HG03457 (cell line): ENCODE results near the gene DCBLD2.

Source experiments
- ATAC-seq: cut with Tn5 transposase; IDR thresholded peaks from one replicate; pipeline ENCODE4 v1.9.1; 2021; ENCODE audit warnings: moderate number of reproducible peaks; ENCODE audit not compliant: unreplicated experiment

DCBLD2 gene, protein sequence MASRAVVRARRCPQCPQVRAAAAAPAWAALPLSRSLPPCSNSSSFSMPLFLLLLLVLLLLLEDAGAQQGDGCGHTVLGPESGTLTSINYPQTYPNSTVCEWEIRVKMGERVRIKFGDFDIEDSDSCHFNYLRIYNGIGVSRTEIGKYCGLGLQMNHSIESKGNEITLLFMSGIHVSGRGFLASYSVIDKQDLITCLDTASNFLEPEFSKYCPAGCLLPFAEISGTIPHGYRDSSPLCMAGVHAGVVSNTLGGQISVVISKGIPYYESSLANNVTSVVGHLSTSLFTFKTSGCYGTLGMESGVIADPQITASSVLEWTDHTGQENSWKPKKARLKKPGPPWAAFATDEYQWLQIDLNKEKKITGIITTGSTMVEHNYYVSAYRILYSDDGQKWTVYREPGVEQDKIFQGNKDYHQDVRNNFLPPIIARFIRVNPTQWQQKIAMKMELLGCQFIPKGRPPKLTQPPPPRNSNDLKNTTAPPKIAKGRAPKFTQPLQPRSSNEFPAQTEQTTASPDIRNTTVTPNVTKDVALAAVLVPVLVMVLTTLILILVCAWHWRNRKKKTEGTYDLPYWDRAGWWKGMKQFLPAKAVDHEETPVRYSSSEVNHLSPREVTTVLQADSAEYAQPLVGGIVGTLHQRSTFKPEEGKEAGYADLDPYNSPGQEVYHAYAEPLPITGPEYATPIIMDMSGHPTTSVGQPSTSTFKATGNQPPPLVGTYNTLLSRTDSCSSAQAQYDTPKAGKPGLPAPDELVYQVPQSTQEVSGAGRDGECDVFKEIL

DNA sequence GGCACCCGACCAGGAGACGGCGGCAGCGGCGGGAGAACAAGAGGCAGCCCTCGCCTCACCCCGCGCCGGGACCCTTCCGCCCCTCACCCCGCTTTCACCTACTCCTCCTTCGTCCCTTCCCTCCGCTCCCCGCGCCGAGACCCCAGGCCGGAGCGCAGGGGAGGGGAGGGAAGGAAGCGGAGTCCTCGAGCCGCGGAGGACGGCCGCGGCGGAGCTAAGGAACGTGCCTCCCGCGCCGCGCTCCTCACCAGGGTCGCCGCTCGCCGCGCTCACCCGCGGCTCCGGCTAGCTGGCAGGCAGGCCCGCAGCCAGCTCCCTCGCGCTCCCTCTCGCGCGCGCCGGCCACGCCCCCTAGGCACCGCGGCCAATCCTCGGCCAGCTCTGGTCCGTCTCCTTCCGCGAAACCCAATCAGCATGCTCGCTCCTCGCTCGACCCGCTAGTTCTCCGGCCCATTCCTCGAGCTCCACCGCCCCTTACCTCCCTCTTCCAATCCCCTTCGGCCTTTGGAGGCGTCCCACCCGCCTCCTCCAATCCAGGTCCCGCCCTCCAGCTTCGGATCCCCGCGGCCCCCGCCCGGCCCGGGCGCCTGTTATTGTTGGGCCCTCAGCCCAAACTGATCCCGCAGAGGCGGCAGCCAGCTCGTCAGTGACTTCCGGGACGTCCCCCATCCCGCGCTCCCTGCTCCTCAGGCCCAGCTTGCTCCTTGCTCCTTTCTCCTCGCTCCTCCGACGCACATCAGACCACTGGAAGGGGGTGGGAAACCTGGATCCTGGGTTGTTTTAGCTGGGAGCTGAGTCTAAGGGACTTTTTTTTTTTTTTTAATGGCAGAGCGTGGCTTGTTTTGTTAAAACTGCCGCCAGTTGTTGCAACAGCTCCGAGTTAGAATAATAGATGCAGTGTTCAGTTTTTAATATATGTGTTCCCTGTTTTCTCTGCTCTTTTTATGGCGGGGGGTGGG, at the start of gene DCBLD2:
Gene DCBLD2 (minus strand): TSS at position 304 of the 959 bp plus-strand sequence. CDS start 369 bp downstream, outside the sequence.
- ATAC-seq: peak; percentile 100

DNA sequence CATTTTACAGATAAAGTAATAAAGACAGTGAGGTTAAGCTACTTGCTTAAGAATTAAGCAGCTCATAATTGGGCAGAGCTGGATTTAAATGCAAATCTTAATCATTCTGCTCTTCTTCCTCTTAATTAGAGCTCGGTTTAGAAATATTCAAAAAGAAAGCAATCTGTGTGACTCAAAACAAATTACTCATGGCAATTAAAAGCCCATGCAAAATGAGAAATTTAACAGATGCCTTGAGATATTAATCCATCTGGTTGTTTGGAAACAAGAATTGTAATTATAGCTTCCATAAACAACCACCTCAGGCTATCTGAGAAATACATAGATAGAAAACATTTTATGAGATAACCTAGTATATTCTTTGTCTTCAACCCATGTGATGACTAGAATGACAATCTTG, 44.2 kb upstream of the DCBLD2 start:
- ATAC-seq: no peak

DNA sequence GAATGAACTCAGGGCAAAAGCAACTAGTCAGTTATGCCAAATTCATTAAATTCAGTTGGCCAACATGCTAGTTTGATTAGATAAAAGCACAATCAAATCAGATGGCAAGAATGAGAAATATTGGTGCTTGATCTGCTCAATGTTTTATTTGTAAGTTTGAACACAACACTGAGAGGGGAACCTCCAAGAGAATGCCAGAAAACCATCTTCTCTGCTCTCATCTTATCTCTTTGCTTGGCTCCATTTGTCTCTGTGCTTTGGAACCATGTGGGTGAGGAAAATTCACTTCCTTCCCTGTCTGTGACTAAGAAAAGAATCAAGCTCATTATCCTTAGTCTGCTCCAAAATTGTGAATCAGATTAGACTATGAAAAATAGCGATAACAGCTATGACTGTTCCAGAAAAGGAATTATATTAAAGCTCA, 43.6 kb upstream of the DCBLD2 start:
- ATAC-seq: no peak

DNA sequence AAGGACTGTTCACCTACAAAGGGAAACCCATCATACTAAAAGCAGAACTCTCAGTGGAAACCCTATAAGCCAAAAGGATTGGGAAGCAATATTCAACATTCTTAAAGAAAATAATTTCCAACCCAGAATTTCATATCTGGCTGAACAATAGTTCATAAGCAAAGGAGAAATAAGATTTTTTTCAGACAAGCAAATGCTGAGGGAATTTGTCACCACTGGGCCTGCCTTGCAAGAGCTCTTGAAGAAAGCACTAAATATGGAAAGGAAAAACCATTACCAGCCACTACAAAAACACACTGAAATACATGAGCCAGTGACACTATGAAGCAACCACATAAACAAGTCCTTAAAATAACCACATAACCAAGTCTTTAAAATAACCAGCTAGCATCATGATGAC, 28.9 kb upstream of the DCBLD2 start:
- no peak for ATAC-seq

DNA sequence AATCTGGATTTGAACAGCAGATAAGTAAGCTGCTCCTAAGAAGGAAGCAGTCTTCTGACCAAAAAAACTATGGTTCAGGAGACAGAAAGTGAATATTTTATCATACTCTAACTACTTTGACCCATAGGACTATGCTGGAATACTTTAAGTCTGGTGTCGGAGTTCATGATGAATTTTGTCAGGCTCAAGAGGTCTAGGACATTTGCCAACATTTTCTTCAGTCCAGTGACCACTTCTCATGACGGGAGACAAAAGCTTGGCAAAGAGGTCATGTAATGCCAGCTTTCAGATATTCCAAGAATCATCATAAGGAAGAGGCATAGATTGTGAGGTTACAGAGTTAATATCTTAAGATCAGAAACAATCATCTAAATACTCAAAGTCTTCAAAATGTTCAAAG, 20.5 kb upstream of the DCBLD2 start:
- no peak for ATAC-seq

DNA sequence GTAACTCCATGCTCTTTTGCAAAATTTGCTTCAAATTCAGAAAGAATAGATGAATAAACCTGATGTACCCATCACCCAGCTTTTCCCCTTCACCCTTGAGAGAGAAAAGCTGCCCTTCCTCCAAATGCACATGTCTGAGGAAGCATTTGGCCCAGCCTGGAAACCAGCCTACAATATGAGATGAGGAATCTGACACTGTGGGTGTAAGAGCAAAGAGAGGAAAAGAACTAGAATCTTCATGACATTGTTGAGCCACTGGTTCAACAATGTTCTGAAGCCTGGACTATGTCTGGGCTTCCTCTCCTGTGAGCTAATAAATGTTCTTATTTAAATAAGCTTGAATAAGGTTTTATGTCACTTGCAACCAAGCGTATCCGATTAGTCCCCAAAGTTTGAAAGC, 18.7 kb upstream of the DCBLD2 start:
- ATAC-seq: no peak

DNA sequence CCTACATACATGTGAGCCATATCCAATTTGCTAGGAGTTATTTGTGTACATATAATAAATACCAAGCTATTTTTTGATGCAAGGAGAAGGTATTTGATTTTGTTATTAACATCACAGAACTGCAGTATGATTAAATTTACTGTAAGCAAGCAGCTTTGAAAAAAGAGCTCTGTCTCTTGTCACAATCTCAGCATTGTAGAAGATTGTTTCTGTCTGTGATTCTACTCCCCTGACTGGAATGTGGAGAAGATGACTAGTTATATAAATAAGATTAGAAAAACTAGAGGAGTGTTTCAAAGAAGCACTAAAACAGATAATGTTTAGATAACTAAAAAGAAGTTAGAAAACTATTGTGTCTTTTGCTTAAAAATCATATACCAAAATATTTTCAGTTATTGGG, 17.1 kb upstream of the DCBLD2 start:
- no peak for ATAC-seq

DNA sequence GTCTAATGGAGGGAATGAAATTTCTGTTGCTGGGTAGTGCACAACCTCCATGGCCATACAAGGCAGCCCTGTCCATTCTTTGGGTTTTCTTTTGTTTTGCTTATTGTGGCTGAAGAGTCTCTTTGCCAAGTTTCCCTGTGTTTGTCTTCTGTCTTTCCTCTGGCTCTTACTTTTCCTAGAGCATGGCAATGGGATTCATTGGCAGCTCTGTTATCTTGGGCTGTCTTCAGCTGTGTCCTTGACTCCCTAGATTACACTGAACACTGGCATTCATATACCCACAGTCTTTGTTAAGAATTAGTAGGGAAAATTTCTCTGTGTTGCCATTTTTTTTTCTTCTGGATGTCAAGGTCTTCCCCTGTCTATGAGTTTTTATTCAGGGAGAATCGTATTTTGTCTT, 16.1 kb upstream of the DCBLD2 start:
- ATAC-seq: no peak

DNA sequence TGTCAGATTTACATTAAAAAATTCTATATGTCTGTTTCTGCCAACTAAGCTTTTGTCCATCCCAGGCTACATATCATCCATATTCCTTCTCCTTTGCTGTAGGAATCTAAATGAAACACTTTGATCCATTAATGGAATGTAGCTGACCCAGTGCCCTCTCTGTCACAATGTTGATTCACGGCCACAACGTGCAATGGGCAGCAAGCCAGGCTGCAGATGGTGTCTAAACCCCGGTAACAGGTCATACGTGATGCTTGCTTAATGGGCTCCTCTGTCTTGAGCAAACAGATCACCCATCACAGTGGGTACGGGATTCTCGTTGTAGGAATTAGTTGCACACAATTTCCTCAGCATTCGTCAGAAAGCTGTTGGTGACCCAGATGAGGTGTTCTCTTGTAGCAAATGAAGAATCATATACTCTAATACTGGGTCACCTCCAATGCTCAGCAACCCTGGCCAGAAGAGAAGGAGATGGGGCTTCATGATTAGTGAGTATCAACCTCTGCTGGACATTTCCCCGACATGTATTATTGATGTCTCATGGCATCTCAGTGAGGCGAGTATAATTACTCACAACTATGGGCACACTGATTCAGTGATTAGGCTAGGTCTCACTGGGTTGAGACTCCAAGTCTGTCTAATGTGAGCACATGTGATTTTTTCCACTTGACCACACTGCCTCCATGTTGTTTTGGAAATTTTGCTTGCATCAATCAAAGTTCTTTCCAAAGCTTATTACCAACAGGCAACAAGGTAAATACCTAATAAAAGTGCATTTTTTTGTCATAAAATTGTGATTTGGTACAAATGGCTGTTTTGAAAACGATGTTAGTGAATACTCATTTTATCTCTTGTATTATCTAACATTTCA, 12.9 kb upstream of the DCBLD2 start:
- no peak for ATAC-seq

DNA sequence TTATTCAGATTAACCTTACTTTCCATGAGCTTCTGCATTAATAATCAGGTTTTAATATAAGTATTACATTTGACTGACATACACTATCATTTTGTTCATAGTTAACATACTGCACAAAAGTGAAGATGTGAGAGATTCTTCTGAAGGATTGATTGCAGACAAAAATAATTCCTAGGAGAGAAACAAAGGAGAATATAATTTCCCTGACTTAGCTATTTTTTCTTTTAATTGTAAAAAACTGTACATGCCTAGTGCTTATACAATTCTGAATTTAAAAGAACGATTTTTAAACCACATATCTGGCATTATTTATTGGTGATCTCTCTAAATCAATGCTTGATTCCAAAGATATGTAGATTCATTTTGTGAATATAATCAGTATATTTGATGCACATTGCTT, 11.0 kb upstream of the DCBLD2 start:
- ATAC-seq: no peak

DNA sequence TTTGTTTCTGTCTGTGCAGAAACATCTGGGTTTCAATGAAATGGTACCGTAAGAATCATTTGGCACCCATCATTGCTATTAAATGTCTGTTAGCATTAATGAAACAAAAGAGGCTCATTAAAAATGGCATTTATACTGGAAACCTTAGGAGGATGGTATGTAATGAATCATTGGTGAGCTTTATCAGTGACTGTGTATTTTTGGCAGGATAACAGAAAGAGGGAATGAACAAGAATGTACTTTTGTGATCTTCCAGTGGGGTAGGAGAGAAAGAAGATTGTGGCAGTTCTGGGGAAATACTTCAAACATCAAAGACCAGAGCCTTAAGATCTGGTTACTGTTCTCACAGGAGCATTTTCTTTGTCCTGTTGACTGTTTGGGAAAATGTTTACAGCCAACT, 4.7 kb upstream of the DCBLD2 start:
- no peak for ATAC-seq

DNA sequence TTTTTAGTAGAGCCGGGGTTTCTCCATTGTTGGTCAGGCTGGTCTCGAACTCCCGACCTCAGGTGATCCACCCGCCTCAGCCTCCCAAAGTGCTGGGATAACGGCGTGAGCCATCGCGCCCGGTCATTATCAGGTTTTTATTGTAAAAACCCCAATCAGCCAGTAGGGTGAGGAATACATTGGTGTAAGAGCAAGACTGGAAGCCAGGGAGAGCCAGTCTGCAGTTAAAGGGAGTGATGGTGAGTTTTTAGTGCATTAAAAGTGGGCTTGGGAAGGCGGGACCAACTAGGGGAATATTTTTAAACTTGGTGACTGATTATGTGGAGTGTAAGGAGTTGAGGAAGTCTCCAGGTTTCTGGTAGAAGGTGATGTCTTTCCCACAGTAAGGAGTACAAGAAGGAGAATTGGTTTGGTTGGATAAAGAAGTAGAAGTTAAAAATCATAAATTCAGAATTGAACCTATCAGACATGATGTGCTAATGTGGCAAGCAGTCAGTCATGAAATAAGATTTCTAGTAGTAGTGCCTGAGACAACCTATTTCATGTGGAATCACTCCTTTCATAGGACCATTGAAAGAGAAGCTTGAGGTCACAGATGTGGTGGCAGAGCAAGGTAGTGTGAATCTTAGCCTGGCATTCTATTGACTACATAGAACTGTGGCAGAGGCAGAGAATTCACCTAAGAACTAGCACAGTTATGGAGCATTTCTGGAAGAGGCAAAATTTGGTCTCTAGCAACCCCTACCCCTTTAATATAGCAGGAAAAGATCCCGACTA, 2.4 kb upstream of the DCBLD2 start:
- ATAC-seq: no peak

DNA sequence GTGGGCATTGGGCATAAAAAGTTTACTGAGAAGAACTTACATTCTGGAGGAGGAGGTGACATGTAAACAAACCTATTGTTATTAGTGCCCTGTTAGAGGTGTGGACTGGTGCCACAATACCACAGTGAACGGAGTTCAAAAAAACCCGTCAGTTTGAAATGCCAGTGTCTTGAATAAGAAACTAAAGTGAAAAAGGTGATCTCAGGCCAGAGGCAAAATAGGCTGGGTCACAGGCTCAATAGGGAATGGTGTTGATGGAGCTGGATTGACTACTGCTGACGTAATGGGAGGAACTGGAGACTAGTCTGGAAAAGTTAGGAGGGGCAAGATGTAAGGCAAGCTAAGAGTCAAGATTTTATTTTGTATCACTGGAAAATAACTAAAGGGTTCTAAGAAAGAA, 1.6 kb upstream of the DCBLD2 start:
- no peak for ATAC-seq

DNA sequence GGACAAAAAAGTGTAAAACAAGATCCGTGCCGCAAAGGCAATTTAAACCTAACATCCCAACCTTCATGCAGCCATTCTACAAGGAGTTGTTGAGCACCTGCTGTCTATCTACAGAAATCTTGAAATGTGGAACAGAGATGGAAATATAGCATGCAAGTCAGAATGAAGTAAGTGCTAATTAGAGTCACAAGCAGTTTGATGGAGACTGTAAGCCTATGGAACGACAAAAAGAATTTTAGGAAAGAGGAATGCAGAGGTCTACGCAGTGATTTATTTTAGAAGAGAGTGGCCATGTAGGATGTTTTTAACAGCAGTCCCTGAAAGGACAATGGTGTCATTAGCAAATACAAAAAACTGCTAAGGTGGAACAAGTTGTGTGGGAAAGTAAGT, 851 bp upstream of the DCBLD2 start:
- no peak for ATAC-seq

DNA sequence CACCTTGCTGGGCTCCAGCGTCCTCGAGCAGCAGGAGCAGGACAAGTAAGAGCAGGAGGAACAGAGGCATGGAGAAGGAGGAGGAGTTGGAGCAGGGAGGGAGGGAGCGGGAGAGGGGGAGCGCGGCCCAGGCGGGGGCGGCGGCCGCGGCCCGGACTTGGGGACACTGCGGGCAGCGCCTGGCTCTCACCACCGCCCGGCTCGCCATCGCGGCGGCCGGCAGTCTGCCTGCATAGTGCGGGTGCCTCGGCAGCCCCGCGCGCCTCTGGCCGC, 440 bp downstream of the DCBLD2 start:
- peak; percentile 16 for ATAC-seq

DNA sequence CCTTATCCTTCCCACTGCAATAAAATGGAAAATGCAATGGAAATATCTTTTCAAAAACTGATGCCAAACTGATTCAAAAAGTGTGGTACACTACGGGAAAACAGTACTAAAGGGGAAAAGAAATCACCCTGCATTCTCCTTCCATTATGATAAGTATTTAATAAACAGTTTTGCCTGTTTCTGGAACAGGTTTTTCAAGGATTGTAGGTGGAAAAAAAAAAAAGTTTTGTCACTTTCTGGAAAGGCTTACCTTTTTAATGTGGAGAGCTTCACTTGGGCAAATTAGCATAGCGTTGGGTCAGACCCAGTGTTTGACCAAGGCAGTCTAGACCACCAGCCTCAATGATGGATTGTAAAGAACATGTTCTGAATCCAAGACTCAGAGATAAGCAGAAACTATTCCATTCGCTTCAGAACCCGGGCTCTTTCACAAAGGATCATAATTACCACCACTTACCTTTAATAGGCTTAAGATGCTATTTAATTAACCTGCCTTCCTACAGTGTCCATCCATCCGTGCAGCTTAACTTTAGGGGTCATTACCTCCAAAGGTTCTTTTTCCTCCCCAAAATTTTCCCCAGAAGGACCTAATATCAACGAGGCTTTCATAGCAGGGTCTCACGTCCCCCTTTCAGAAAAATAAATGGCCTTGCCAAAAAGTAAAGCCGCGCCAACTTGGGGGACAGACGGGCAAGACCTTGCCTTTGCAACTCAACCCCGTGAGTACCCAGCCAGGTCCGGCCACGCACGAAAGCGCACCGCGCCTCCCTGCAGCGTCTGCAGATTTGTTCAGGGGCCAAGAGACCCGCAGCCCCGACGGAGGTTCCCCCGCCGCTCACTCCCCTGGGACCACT, 1.0 kb downstream of the DCBLD2 start:
- no peak for ATAC-seq

DNA sequence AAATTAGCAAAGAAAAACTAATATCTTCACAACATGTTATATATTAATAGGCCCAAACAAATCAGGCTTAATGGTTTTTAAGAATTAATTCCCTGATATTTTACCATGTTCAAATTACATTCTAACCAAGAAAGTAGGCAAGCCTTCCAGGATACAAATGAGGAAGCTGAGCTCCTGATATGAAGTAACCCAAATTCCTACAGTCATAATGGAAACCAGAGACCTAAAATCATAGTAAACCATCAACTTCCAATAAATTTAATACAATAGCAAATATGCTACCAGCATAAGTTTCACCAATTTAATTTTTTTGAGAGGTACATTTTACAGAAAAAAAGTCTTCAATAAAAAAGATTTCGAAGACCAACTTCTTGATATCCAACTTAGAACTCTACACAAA, 3.8 kb downstream of the DCBLD2 start:
- ATAC-seq: no peak

DNA sequence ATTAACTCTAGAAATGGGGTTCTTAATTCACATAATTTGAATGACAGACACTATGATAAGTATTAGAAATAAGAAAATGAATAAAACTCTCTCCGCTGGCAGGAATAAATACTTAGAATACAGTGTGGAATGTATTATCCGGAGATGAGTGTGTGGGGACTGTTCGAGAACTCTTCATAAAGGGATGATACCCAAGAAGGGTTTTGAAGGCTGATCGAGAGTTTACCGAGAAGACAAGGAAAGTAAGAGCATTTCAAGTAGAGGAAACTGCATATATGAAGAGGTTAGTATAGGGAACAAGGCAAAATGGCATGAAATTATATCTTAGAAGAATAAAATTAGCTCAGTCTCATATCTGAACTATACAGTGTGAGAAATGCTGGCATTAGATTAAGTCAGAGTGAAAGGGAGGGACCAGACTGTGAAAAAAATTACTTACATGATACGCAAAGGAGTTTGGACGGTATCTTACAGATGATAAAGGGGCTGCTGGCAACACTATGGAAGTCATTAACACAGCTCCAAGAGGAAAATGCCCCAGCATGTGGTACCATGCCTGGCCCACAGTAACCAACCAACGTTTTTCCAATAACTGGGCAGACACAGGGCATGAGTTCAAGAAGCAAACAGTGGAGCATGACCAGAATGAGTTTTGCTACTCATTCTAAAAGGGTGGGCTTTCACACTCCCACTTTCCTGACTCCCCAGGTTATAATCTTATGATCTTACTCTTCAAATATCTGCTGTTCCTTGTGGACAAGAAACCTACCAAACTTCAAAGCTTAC, 6.5 kb downstream of the DCBLD2 start:
- no peak for ATAC-seq
